Measurements from ENCODE around the gene RARG.
"Not testable (repeated sequence)": the region's sequence is repeated elsewhere in the genome, so short reads cannot be mapped to it uniquely, and the experiment has no call there.

The RARG gene

GRCh38 chr12:53208435-53208834, 23.6 kb downstream of the RARG start:
- DNase-seq (ENCODE audit: low read depth), result no peak

GRCh38 chr12:53207042-53207441, 25.0 kb downstream of the RARG start, which contains the start of gene ITGB7:
Gene ITGB7, minus strand, starts transcription at chr12:53207251. Its CDS starts 6,808 bp downstream, at chr12:53200443.
- no peak for DNase-seq (ENCODE audit: low read depth)

- no peak for DNase-seq (ENCODE audit: low read depth)
These were observed 26.1 kb downstream of the RARG start for GRCh38 chr12:53205747-53206419.

GRCh38 chr12:53204351-53204750, 27.7 kb downstream of the RARG start:
- DNase-seq (ENCODE audit: low read depth), result no peak

- not testable (repeated sequence) for DNase-seq (ENCODE audit: low read depth)
These were observed 29.7 kb downstream of the RARG start for GRCh38 chr12:53202316-53202715.

GRCh38 chr12:53201639-53202038, 30.4 kb downstream of the RARG start:
- DNase-seq (ENCODE audit: low read depth), result no peak

GRCh38 chr12:53201177-53201541, 30.9 kb downstream of the RARG start:
- DNase-seq (ENCODE audit: low read depth), result no peak

- no peak for DNase-seq (ENCODE audit: low read depth)
These were observed 31.4 kb downstream of the RARG start for GRCh38 chr12:53200458-53201176.

GRCh38 chr12:53200107-53200457, 31.9 kb downstream of the RARG start:
- no peak for DNase-seq (ENCODE audit: low read depth)

GRCh38 chr12:53199700-53200099, 32.3 kb downstream of the RARG start:
- no peak for DNase-seq (ENCODE audit: low read depth)

GRCh38 chr12:53198486-53199110, 33.4 kb downstream of the RARG start:
- DNase-seq (ENCODE audit: low read depth), result no peak

GRCh38 chr12:53197011-53197640, 34.9 kb downstream of the RARG start:
- DNase-seq (ENCODE audit: low read depth), result no peak

- DNase-seq (ENCODE audit: low read depth), result no peak
These were observed 35.5 kb downstream of the RARG start for GRCh38 chr12:53196486-53196885.

- no peak for DNase-seq (ENCODE audit: low read depth)
These were observed 36.2 kb downstream of the RARG start for GRCh38 chr12:53195516-53196420.

GRCh38 chr12:53194973-53195372, 37.0 kb downstream of the RARG start:
- DNase-seq (ENCODE audit: low read depth), result no peak

- DNase-seq (ENCODE audit: low read depth), result no peak
These were observed 37.9 kb downstream of the RARG start for GRCh38 chr12:53193985-53194716.

- DNase-seq (ENCODE audit: low read depth), result no peak
These were observed 39.0 kb downstream of the RARG start for GRCh38 chr12:53193040-53193439.

GRCh38 chr12:53192531-53193021, 39.4 kb downstream of the RARG start:
- DNase-seq (ENCODE audit: low read depth), result no peak

- DNase-seq (ENCODE audit: low read depth), result no peak
These were observed 40.0 kb downstream of the RARG start for GRCh38 chr12:53191885-53192530.

All from CMK (cell line).